Measurements from ENCODE around the gene TMEM184C. TPM values are rescaled to one million over a fixed set of nuclear protein-coding genes. Genes with fewer than 3 reads are reported as not detected.

The TMEM184C gene
- total and polyA plus RNA-seq, 7 donors: 12.3 to 40.4 (median 18.9) TPM

DNA sequence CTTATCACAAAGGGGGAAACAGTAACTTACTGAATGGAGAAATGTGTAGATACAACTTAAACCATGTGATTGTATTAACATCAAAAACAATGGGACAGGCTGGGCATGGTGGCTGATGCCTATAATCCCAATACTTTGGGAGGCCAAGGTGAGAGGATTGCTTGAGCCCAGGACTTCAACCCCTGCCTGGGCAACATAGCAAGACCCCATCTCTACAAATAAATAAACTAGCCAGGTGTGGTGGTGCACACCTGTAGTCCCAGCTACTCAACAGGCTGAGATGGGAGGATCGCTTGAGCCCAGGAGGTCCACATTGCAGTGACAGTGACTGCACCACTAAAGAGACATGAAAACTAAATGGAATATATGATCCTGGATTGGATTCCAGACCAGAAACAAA, 26.4 kb downstream of the TMEM184C start:
- DNase-seq (no peak), ATAC-seq (no peak)
- no peak for TF ChIP-seq CTCF (IDR thresholded peaks at IDR 0.05)
- Histone ChIP-seq H3K27ac (no peak overlapping the region), H3K4me3 (no peak overlapping the region), H3K4me1 (peaks cover 6% of the 10 kb centered on the region), H3K27me3 (ENCODE audit: insufficient read depth in 3 of 3, low read length in 2 of 3) (no peaks in the 10 kb centered on the region), H3K9me3 (no peaks in the 10 kb centered on the region), H3K36me3 (ENCODE audit: insufficient read depth in 1 of 2, low read depth in 1 of 2) (peaks cover 0 to 28% of the 10 kb centered on the region in 2 donors)
- intact Hi-C loops (cut with DNase I): no loop called here
- WGBS, 3 donors: 100% methylated on average over 1 of the region's 1 CpG

DNA sequence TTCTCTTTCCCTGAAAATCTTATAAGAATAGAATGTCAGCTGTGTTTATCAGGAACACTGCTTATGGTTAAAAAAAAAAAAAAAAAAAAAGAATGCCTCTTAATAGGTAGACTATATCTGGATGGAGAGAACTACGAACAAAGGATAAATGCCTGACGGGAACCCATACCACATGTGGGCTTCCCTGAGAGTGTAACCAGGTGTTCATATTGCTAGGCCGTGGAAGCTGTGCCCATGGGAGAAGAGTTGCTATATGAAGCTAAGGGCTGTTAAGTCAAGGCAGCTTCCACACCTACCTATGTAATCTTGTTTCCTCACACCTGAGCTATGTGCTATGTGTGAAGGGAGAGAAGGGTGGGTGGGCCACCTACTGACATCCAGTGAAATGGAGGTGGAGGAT, 27.3 kb downstream of the TMEM184C start:
- intact Hi-C loops (cut with DNase I): no loop called here
- H3K4me3 ChIP-seq: no peak overlapping the region
- H3K27me3 ChIP-seq (ENCODE audit: insufficient read depth in 3 of 3, low read length in 2 of 3): no peaks in the 10 kb centered on the region
- no peak for DNase-seq
- H3K4me1 ChIP-seq: peaks cover 6% of the 10 kb centered on the region
- H3K27ac ChIP-seq: no peak overlapping the region
- peaks cover 0 to 20% of the 10 kb centered on the region in 2 donors for H3K36me3 ChIP-seq (ENCODE audit: insufficient read depth in 1 of 2, low read depth in 1 of 2)
- no peaks in the 10 kb centered on the region for H3K9me3 ChIP-seq
- ATAC-seq: no peak
- TF ChIP-seq CTCF (IDR thresholded peaks at IDR 0.05): no peak
- 85 to 93% (median 89%) methylated on average over 3 of the region's 3 CpGs for WGBS, 3 donors

DNA sequence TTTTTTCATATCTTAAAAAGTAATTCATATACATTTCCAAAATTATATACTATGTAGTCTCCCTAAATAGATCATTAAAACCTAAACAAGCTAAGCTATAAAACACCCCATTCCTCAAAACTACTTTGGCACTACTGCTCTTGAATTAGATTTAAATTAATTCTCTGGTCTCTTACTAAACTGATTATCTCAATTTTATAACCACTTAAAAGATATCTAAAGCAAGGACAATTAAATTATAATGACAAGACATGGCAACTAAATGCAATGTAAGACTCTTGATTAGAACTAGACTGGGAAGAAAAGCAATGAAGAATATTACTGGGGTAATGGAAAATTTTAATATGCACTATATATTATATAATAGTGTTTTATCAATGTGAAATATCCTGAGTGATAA, 27.9 kb downstream of the TMEM184C start:
- Histone ChIP-seq H3K27ac (no peak overlapping the region), H3K27me3 (ENCODE audit: insufficient read depth in 3 of 3, low read length in 2 of 3) (no peaks in the 10 kb centered on the region), H3K36me3 (ENCODE audit: insufficient read depth in 1 of 2, low read depth in 1 of 2) (peaks cover 0 to 18% of the 10 kb centered on the region in 2 donors), H3K9me3 (no peaks in the 10 kb centered on the region), H3K4me3 (no peak overlapping the region), H3K4me1 (peaks cover 7% of the 10 kb centered on the region)
- TF ChIP-seq CTCF (IDR thresholded peaks at IDR 0.05): no peak
- intact Hi-C loops (cut with DNase I): no loop called here
- no peak for ATAC-seq
- no peak for DNase-seq

DNA sequence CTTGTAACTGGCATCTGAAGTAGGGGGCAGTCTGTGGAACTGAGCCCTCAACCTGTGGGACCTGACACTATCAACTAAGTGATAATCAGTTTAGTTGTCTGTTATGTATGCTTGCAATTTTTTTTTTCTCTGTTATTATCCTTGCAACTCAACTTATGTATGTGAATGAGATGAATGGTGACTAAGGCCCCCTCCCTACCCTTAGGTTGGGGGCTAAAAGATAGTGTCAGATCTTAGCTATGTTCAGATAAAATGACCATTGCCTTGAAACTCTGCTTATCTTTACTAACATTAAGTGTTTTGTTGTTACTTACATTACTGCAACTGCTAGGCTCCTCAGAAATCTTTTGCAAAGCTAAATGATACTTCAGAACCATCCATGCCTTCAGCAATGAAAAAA, 31.5 kb downstream of the TMEM184C start:
- no peak for ATAC-seq
- Histone ChIP-seq H3K4me1 (peaks cover 9% of the 10 kb centered on the region), H3K36me3 (ENCODE audit: insufficient read depth in 1 of 2, low read depth in 1 of 2) (peaks cover 0 to 9% of the 10 kb centered on the region in 2 donors), H3K9me3 (no peaks in the 10 kb centered on the region), H3K27me3 (ENCODE audit: insufficient read depth in 3 of 3, low read length in 2 of 3) (no peaks in the 10 kb centered on the region), H3K4me3 (no peak overlapping the region), H3K27ac (no peak overlapping the region)
- intact Hi-C loops (cut with DNase I): no loop called here
- no peak for TF ChIP-seq CTCF (IDR thresholded peaks at IDR 0.05)
- no peak for DNase-seq

DNA sequence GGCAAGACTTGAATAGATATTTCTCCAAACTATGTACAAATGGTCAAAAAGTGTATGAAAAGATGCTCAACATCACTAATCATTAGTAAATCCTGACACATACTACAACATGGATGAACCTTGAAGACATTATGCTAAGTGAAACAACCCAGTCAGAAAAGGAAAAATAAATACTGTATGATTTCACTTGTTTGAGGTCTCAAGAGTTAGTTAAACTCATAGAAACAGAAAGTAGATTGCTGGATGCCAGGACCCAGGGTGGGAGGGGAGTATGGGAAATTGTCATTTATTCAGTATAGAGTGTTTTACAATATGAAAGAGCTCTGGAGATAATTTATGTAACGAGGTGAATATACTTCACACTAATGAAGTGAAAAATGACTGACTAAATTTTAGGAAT, 34.4 kb downstream of the TMEM184C start:
- no peak overlapping the region for H3K27ac ChIP-seq
- peaks cover 3% of the 10 kb centered on the region for H3K4me1 ChIP-seq
- ATAC-seq (no peak), DNase-seq (no peak)
- peaks cover 0 to 27% of the 10 kb centered on the region in 2 donors for H3K36me3 ChIP-seq (ENCODE audit: insufficient read depth in 1 of 2, low read depth in 1 of 2)
- no peaks in the 10 kb centered on the region for H3K27me3 ChIP-seq (ENCODE audit: insufficient read depth in 3 of 3, low read length in 2 of 3)
- WGBS, 3 donors: 94 to 98% (median 98%) methylated on average over 1 of the region's 1 CpG
- intact Hi-C loops (cut with DNase I): no loop called here
- H3K9me3 ChIP-seq: no peaks in the 10 kb centered on the region
- H3K4me3 ChIP-seq: no peak overlapping the region
- TF ChIP-seq CTCF (IDR thresholded peaks at IDR 0.05): no peak

All from psoas muscle (tissue), 8 donors.